GM21619 (cell line): ENCODE measurements around the gene STRN4.

ENCODE experiments used
- ATAC-seq: cut with Tn5 transposase; IDR thresholded peaks from one replicate; pipeline ENCODE4 v1.9.1; 2021; ENCODE audit not compliant: unreplicated experiment

STRN4 gene

GRCh38 chr19:46674416-46675178 lies 71.7 kb downstream of the STRN4 start:
- ATAC-seq = no peak

GRCh38 chr19:46670813-46671212 lies 75.4 kb downstream of the STRN4 start:
- no peak for ATAC-seq
